ENCODE data around the gene PTDSS2.
"Not testable (repeated sequence)": the region's sequence is repeated elsewhere in the genome, so short reads cannot be mapped to it uniquely, and the experiment has no call there.

PTDSS2 gene

DNA sequence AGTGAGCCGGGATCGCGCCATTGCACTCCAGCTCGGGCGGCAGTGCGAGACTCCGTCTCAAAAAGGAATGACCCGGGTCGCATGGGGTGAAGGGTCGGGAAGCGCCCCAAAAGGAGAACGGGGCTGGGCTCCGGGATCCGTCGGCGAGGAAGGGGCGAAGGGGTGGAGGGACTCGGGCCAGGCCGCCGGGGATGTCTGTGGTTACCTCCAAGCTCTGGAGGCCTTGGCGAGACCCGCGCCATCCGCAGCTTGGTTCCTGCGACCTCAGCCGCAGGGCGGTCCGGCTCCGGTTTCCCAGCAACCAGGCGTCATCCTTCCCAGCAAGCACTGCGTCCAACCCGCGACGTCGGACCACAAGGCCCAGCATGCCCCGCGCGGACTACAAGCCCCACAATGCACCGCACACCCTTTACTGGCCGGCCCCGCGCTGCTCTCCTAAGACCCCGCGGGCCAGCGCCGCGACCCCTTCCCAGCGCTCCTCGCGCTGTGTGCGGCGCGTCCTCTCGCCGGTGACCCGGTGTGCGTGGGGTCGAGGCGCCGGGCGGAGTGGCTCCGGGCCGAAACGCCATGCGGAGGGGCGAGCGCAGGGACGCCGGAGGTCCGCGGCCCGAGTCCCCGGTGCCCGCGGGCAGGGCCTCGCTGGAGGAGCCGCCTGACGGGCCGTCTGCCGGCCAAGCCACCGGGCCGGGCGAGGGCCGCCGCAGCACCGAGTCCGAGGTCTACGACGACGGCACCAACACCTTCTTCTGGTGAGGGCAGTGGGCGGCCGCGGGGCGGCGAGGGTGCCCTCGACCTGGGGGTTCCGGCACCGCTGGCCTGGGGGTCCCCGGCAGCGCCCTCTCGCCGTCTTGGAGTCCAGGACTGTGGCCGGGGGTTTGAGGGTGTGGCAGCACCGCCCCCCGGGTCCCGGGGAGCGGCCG, at the start of gene PTDSS2:
PTDSS2 (plus strand) TSS at position 391 of the 920 bp plus-strand sequence; CDS start at position 568, 177 bp downstream.
- peak; percentile 82 to 90 for DNase-seq (ENCODE audit: low read depth in 1 of 2, low spot score in 1 of 2)

DNA sequence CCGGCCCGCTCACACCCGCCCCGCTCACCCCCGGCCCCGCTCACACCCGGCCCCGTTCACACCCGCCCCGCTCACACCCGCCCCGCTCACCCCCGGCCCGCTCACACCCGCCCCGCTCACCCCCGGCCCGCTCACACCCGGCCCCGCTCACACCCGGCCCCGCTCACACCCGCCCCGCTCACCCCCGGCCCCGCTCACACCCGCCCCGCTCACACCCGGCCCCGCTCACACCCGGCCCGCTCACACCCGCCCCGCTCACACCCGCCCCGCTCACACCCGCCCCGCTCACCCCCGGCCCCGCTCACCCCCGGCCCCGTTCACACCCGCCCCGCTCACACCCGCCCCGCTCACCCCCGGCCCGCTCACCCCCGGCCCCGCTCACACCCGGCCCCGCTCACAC, 48.9 kb upstream of the PTDSS2 start:
- not testable (repeated sequence) for DNase-seq (ENCODE audit: low read depth in 1 of 2, low spot score in 1 of 2)

DNA sequence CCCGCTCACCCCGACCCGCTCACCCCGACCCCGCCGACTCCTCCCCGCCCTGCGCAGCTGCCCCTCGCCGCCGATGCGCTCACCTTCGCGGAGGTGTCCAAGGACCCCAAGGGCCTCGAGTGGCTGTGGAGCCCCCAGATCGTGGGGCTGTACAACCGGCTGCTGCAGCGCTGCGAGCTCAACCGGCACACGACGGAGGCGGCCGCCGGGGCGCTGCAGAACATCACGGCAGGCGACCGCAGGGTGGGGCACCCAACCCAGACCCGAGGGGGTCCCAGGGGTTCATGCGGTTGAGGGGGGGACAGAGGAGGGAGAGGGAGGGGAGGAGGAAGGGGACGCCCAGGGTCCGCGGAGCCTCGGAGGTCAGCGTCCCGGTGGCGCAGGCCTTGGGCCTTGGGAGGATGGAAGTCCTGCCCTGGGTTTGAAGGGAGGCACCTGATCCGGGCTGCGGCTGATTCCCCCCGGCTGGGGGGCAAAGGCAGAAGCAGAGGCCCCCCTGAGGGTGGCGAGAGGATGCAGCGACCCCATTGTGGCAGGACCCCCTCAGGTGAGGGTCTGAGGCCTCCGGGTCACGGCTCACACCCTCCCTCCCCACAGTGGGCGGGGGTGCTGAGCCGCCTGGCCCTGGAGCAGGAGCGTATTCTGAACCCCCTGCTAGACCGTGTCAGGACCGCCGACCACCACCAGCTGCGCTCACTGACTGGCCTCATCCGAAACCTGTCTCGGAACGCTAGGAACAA, 46.9 kb upstream of the PTDSS2 start:
- no peak for DNase-seq (ENCODE audit: low read depth in 1 of 2, low spot score in 1 of 2)

DNA sequence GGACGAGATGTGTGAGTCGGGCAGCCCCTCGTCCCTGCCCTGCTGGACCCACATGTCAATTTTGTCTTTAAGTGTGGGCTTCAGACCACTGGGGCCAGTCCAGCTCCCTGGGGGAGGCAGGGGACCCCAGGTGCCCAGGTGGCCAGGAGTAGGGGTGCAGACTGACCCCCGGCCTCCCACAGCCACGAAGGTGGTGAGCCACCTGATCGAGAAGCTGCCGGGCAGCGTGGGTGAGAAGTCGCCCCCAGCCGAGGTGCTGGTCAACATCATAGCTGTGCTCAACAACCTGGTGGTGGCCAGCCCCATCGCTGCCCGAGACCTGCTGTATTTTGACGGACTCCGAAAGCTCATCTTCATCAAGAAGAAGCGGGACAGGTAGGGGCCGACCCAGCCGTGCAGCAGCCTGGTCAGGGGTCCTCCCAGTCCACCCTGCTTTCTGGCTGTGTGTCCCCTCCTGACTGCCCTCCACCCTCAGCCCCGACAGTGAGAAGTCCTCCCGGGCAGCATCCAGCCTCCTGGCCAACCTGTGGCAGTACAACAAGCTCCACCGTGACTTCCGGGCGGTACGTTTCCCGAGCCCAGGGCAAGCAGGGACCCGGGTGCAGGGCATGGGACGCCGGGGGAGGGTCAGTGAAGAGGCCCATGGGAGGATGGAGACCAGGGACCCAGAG, 46.2 kb upstream of the PTDSS2 start:
- no peak for DNase-seq (ENCODE audit: low read depth in 1 of 2, low spot score in 1 of 2)

DNA sequence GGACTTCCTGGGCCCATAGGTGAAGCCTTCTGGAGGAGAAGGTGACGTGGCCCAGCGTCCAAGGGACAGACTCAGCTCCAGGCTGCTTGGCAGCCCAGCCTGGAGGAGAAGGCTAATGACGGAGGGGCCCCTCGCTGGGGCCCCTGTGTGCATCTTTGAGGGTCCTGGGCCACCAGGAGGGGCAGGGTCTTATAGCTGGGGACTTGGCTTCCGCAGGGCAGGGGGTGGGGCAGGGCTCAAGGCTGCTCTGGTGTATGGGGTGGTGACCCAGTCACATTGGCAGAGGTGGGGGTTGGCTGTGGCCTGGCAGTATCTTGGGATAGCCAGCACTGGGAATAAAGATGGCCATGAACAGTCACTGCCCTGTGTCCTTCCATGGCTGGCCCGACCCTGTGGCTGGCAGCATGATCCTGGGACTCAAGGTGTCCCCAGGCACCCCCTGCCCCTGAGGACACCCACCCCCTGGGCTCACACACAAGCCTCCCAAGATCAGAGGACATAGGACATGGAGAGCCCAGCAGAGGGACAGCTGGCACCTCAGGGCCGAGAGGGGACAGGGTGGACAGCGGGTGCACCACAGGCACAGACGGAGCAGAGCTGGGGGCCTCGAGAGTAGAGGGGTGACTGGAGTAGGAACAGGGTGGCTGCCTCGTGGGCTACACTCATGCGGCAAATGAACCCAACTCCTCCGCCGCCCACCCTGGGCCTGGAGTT, 45.4 kb upstream of the PTDSS2 start:
- no peak for DNase-seq (ENCODE audit: low read depth in 1 of 2, low spot score in 1 of 2)

DNA sequence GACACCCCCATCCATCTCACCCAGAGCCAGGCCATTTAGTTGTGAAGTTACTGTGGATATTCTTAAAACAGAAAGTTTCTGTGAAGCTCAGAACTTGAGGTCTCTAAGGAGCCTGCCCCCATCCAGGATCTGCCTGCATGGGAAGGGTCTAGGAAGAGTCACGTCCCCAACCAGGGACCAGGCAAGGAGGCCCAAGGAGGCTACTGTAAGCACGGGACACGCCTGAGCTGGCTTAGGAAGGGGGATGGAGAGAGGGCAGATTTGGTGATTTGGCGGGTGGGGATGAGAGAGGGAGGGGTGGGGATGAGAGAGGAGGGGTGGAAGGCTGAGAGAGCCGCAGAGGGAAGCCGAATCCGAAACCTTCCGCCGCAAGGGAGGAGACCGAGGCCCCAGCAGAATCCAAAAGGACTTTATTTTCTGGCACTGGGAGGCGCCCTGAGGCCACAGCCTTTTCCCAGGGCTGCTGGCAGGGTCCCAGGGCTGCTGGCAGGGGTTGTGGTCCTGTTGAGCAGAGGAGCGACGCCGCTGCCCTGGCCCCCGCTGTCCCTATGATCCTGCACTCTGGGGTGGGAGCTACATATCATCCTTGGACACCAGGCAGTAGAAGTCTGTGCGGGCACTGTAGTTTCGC, 44.6 kb upstream of the PTDSS2 start:
- DNase-seq (ENCODE audit: low read depth in 1 of 2, low spot score in 1 of 2), result no peak

DNA sequence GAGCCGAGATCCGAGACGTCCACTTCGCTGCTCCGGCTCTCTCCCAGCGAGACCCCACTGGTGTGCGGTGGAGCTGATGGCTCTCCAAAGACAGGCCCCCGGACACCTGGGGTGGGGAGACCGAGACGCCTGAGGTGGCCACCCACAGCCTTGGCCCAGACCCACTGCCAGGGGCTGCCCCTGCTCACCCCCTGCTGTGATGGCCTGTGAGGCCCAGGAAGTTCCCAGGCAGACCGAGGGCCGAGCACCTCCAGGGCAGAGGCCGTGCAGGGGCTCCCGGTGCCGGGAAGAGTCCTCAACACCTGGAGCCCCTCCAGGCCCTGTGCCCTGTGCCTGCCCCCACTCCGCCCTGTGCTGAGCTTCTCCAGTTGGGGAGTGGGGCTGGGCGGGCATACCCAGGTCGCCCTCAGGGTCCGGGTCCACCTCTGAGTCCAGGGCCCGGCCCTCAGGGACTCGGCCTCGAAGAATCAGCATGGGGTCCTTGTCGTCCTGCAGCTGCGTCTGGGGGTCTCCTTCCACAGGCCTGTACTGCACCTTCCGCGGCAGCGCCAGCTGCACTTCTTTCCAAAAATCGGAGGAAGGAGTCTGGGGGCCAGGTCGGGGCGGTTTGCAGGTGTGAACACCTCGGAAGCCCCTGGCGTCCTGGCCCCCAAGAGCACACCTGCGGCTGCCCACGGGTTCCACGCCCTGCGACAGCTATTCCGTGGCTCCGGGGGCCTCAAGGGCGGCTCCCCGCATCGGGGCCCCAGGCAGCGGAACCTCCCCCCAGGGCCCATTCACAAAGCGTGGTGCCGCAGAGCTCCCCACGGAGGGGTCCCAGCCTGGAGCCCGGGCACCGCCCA, 43.9 kb upstream of the PTDSS2 start:
- DNase-seq (ENCODE audit: low read depth in 1 of 2, low spot score in 1 of 2), result no peak

DNA sequence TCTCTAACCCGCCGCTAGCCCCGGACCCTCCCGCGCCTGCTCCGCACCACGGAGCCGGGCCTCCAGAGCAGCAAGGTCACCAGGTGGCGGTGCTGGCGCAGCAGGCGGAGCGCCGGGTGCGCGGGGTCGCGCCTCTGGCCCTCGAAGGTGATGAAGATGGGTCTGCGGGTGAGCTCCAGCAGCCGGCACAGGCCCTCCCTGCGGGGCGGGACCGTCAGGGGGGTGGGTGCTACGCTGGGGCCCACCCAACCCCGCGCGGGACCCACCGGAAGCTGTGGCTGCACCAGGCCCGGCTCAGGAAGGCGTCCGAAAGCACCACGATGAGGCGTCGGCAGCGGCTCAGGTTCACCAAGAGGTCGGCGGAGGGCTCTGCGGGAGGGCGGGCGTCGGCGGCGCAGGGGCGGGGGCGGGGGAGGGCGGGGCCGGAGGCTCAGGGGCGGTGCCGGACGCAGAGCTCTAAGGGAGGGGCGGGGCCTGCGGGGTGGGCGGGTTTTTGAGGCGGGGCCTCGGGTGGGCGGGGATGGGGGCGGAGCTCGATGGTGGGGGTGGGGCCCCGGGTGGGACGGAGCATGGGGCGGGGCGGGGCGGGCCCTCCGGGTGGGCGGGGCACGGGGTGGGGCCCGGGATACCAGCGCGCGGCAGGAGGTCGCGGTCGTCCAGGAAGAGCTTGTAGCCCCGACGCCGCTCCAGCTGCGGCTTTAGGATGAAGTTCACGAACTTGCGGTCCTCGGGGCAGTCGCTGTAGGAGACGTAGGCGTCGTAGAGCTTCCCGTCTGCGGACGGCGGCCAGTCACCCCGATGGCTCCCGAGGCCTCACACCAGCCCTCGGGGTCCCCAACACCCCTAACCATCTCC, 43.1 kb upstream of the PTDSS2 start:
- DNase-seq (ENCODE audit: low read depth in 1 of 2, low spot score in 1 of 2), result peak; percentile 77 to 85

DNA sequence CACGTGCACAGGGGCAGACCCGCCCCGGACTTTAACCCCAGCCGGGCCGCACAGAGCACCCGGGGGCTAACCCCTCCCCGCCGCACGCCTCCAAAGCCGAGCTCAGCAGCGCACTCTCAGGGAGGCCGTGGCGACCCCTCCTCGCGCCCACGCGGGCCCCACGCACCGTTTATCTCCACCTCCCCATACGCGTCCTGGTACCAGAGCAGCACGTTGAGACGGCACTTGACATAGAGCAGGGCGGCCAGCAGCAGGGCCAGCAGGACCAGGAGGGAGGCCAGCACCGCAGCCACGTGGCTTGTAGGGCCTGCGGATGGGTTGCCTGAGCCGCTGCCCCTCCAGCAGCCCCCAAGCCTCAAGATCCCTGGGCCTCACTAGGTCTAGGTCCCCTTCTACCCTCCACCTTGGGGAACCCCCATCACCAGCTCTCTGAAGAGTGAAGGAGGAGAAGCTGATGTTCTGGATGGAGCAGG, 42.4 kb upstream of the PTDSS2 start:
- DNase-seq (ENCODE audit: low read depth in 1 of 2, low spot score in 1 of 2), result no peak

DNA sequence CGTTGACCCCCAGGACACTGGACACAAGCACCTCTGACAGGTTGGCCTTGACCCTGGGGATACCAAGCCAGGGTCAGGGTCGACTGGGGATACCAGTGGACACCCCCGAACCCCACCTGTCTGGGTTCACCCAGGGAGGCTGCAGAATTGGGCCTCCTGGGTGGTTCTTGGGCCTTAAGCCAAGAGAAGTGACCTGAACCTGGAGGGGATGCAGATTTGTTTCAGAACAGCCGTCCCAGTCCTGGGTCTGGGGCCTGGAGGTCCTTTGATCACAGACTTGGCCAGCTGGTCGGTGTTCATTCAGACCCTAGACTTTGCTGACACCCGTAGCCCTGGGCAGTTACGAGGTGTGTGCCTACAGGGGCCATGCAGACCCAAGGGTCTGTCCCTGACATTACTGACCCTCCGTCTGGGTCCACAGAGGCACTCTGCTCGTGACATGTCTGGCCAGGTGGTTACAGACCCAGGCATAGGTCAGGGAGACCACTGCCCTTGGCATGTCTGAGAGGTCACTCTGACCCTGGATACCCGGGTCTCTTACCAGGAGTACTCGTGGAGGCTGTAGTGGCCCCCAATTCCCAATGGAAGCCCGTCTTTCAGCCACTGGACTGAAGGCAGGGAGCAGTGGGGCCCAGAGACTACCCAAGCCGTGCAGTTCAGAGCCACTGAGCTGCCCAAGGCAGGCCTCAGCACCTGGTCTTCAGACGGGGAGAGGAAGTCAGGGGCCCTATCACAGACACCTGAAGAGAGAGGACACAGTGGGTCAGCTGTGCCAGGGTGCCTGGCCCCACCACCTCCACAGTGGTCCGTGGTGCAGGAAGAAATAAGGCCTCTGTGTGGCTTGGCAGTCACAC, 41.7 kb upstream of the PTDSS2 start:
- no peak for DNase-seq (ENCODE audit: low read depth in 1 of 2, low spot score in 1 of 2)

DNA sequence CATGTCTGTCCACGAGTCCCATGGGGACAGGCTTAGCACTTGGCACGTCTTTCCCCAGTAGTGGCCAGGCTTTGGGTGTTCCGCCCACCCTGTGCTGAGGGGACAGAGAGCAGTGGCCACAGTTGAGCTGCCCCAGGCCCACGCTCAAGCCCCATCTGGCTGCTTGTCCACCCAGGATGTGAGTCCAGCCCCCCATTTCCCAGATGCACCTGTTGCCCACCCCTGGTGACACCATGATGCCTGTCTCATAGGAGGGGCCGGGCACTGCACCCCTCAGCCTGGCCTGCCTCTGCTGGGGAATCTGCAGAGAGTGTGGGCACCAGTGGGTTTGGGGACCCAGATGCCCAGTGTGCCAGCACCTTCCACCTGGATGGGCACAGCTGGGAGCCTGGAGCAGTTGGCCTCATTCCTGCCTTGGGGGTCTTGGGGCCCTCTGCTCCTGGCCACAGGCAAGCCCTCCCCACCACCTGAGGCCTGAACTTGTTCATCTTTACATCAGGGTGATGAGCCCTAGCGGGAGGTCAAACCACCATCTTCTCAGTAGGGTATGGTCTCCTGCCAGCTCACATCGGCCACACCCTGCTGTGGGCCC, 41.0 kb upstream of the PTDSS2 start:
- no peak for DNase-seq (ENCODE audit: low read depth in 1 of 2, low spot score in 1 of 2)

DNA sequence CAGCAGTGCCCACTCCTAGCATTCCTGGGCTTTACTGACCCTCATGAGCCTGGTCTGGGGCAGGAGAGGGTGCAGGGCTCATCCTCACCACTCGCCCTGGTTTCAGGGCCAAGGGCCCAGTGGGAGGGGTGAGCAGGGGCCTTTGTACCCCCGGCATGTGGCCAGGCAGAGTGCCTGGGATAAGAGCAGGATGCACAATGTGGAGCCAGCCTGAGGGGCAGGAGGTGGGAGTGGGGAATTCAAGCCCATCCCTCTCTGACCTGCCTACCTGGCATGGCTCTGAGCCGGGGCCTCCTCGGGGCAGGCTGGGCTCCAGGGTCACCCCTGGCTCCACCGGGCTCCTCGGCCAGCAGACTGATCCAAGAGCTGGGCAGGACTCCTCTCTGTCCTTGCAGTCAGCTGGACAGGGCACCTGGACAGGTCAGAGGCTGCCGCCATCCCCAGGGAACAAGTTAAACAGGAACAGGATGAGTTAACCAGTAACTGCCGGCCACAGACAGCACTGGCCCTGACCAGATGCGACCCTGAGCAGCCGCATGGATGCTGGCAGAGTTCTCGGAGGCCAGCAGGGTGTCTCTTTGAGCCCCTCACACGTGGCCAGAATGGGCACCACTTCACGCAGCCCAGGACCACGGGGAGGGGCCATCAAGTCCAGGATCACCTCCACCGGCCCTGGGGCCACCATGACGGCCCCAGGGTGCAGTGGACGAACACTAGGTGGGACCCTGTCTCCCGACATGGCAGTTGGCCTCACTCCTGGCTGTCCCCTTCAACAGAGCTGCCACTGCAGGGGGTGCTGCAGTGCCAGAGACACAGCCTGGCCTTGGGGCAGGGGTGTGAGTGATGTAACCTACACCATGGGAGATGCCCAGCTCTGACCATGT, 40.2 kb upstream of the PTDSS2 start:
- DNase-seq (ENCODE audit: low read depth in 1 of 2, low spot score in 1 of 2), result no peak

DNA sequence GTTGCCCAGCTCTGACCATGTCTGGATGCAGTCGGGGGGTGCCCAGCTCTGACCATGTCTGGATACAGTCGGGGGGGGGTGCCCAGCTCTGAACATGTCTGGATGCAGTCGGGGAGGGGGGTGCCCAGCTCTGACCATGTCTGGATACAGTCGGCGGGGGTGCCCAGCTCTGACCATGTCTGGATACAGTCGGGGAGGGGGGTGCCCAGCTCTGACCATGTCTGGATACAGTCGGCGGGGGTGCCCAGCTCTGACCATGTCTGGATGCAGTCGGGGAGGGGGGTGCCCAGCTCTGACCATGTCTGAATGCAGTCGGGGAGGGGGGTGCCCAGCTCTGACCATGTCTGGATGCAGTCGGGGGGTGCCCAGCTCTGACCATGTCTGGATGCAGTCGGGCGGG, 39.4 kb upstream of the PTDSS2 start:
- not testable (repeated sequence) for DNase-seq (ENCODE audit: low read depth in 1 of 2, low spot score in 1 of 2)

DNA sequence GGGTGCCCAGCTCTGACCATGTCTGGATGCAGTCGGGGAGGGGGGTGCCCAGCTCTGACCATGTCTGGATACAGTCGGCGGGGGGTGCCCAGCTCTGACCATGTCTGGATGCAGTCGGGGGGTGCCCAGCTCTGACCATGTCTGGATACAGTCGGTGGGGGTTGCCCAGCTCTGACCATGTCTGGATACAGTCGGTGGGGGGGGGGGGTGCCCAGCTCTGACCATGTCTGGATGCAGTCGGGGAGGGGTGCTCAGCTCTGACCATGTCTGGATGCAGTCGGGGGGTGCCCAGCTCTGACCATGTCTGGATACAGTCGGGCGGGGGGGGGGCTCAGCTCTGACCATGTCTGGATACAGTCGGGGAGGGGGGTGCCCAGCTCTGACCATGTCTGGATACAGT, 38.6 kb upstream of the PTDSS2 start:
- not testable (repeated sequence) for DNase-seq (ENCODE audit: low read depth in 1 of 2, low spot score in 1 of 2)

DNA sequence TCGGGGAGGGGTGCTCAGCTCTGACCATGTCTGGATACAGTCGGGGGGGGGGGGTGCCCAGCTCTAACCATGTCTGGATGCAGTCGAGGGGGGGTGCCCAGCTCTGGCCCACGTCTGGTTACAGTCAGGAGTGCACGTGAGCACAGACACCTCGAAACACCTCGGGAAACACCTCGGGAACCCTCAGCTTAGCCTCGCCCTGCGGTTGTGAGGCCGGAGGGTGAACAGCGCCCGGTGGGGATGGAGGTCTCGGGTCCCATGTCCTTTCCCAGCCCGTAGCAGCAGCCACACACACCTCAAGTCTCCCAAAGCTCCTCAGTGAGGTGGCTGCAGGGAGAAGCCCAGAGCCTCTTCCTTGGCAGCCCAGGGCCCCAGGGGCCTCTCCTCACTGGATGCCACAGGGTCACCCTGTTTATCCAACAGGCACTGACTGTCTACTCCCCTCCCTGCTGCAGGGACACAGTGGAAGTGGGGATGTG, 37.4 kb upstream of the PTDSS2 start:
- no peak for DNase-seq (ENCODE audit: low read depth in 1 of 2, low spot score in 1 of 2)
